SKM-1 (cell line): ENCODE data around the gene ERMARD.
"Not testable (repeated sequence)": the region's sequence is repeated elsewhere in the genome, so short reads cannot be mapped to it uniquely, and the experiment has no call there.

Experiments
- DNase-seq: peaks from one replicate; lab custom pipeline; 2025; ENCODE audit not compliant: unreplicated experiment; lab: John Stamatoyannopoulos, UW

The ERMARD gene

GRCh38 chr6:169738204-169738975 is 13.0 kb upstream of the ERMARD start:
- DNase-seq: no peak

GRCh38 chr6:169738976-169739529 is 12.4 kb upstream of the ERMARD start:
- DNase-seq: no peak

GRCh38 chr6:169741344-169741743 is 10.1 kb upstream of the ERMARD start:
- no peak for DNase-seq

GRCh38 chr6:169745405-169745804 is 6.0 kb upstream of the ERMARD start:
- no peak for DNase-seq

GRCh38 chr6:169746556-169746955 is 4.9 kb upstream of the ERMARD start:
- DNase-seq: no peak

GRCh38 chr6:169752074-169752623 is 727 bp downstream of the ERMARD start:
- DNase-seq: no peak

- no peak for DNase-seq
Observed at GRCh38 chr6:169755162-169755561, 3.7 kb downstream of the ERMARD start.

- no peak for DNase-seq
Observed at GRCh38 chr6:169763308-169763707, 11.9 kb downstream of the ERMARD start.

- DNase-seq: no peak
Observed at GRCh38 chr6:169763881-169764280, 12.5 kb downstream of the ERMARD start.

- DNase-seq: not testable (repeated sequence)
Observed at GRCh38 chr6:169765789-169766188, 14.4 kb downstream of the ERMARD start.

- no peak for DNase-seq
Observed at GRCh38 chr6:169766232-169766631, 14.8 kb downstream of the ERMARD start.

GRCh38 chr6:169766921-169767736 is 15.7 kb downstream of the ERMARD start:
- no peak for DNase-seq

- no peak for DNase-seq
Observed at GRCh38 chr6:169774347-169774746, 22.9 kb downstream of the ERMARD start.

GRCh38 chr6:169775321-169775720 is 23.9 kb downstream of the ERMARD start:
- no peak for DNase-seq

- DNase-seq: no peak
Observed at GRCh38 chr6:169776379-169776778, 25.0 kb downstream of the ERMARD start.

GRCh38 chr6:169777896-169778295 is 26.5 kb downstream of the ERMARD start:
- no peak for DNase-seq

GRCh38 chr6:169778646-169779045 is 27.2 kb downstream of the ERMARD start:
- DNase-seq: no peak

- DNase-seq: no peak
Observed at GRCh38 chr6:169779092-169779815, 27.8 kb downstream of the ERMARD start.

- no peak for DNase-seq
Observed at GRCh38 chr6:169779896-169780295, 28.5 kb downstream of the ERMARD start.

- no peak for DNase-seq
Observed at GRCh38 chr6:169780571-169781091, 29.2 kb downstream of the ERMARD start.

GRCh38 chr6:169782966-169783365 is 31.5 kb downstream of the ERMARD start:
- DNase-seq: no peak
